ENCODE data around the gene CDK13. TPM values are rescaled to one million over a fixed set of nuclear protein-coding genes. Genes with fewer than 3 reads are reported as not detected.

The CDK13 gene
- polyA plus RNA-seq, 3 donors = 8.8 to 25.7 (median 11.2) TPM

- peaks cover 63% of the 10 kb centered on the region for H3K4me1 Mint-ChIP-seq
- no peaks in the 10 kb centered on the region for H3K27me3 ChIP-seq (ENCODE audit: control insufficient read depth in 2 of 2, insufficient read depth in 2 of 2, low read length in 2 of 2)
- H3K4me3 Mint-ChIP-seq = peak overlapping the region in 1 of 2 donors; percentile 49
- H3K9ac ChIP-seq (ENCODE audit: insufficient read depth, low read length, poor library complexity, severe bottlenecking) = no peak overlapping the region
- TF ChIP-seq, protein P1, sequence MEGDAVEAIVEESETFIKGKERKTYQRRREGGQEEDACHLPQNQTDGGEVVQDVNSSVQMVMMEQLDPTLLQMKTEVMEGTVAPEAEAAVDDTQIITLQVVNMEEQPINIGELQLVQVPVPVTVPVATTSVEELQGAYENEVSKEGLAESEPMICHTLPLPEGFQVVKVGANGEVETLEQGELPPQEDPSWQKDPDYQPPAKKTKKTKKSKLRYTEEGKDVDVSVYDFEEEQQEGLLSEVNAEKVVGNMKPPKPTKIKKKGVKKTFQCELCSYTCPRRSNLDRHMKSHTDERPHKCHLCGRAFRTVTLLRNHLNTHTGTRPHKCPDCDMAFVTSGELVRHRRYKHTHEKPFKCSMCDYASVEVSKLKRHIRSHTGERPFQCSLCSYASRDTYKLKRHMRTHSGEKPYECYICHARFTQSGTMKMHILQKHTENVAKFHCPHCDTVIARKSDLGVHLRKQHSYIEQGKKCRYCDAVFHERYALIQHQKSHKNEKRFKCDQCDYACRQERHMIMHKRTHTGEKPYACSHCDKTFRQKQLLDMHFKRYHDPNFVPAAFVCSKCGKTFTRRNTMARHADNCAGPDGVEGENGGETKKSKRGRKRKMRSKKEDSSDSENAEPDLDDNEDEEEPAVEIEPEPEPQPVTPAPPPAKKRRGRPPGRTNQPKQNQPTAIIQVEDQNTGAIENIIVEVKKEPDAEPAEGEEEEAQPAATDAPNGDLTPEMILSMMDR (IDR thresholded peaks at IDR 0.05) = no peak
- peaks cover 0 to 5% of the 10 kb centered on the region in 2 donors for H3K36me3 ChIP-seq (replicated peaks in 1 of 2; ENCODE audit: control insufficient read depth in 1 of 2, insufficient read depth in 2 of 2, low read length in 2 of 2)
- peak overlapping the region in 1 of 3 experiments; percentile 95 for H3K4me3 ChIP-seq (replicated peaks in 1 of 3; ENCODE audit: low read depth in 2 of 3, low read length in 3 of 3)
- WGBS (ENCODE audit: insufficient coverage) = no CpG with 5 or more reads among the region's 4 CpGs
- H3K36me3 Mint-ChIP-seq = peaks cover 12 to 13% of the 10 kb centered on the region in 2 donors
- no peaks in the 10 kb centered on the region for H3K27me3 Mint-ChIP-seq (ENCODE audit: low read depth in 3 of 3)
- H2AFZ ChIP-seq (ENCODE audit: insufficient read depth, low read depth, low read length, poor library complexity, severe bottlenecking) = no peak overlapping the region
- intact Hi-C loops (cut with micrococcal nuclease) = loop anchor here (10.0 kb wide), 1 partner anchor 180 kb away; the partner anchor contains the start of genes MPLKIP (in 2 of the 2) and SUGCT (in 2 of the 2)
- H3K4me1 ChIP-seq (ENCODE audit: control insufficient read depth in 1 of 2, insufficient read depth in 2 of 2, low read length in 2 of 2) = peaks cover 24 to 52% of the 10 kb centered on the region in 2 donors
- no peak overlapping the region for H3K27ac ChIP-seq (ENCODE audit: low read depth in 1 of 2, low read length in 2 of 2)
- DNase-seq = no peak
- H3K4me2 ChIP-seq (replicated peaks; ENCODE audit: extremely low read depth, low read length, poor library complexity, severe bottlenecking) = peak overlapping the region; percentile 96
- peak overlapping the region in 1 of 7 donors; percentile 36 for H3K27ac Mint-ChIP-seq
- H4K20me1 ChIP-seq (ENCODE audit: insufficient read depth, low read length) = peaks cover 89% of the 10 kb centered on the region
- peaks cover 96% of the 10 kb centered on the region for H3K79me2 ChIP-seq (ENCODE audit: insufficient read depth, low read length)
- H3K9me3 Mint-ChIP-seq = no peaks in the 10 kb centered on the region
- H3K9me3 ChIP-seq (replicated peaks in 1 of 2; ENCODE audit: control insufficient read depth in 1 of 2, insufficient read depth in 1 of 2, low read length in 2 of 2) = no peaks in the 10 kb centered on the region
Measured at GRCh38 chr7:39954694-39955093, 4.6 kb downstream of the CDK13 start.

DNA sequence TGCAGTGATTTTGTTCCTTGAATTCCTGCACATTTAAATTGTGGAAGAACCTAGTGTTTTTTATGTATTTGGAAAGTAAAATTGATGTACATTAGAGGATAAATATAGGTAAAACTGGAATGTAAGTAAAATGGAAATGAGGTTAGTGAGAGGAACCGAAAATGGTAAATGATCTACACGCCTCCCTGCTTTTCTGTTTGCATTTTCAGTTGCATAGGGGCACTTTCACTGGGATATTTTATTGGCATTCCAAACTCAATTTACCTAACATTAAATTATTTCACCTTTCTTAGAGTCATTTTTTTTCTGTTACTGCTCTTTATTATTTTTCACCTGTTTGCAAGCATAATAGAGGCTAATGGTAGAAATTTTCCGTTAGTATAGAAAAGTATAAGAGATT, 8.0 kb downstream of the CDK13 start:
- TF ChIP-seq, protein P1 (IDR thresholded peaks at IDR 0.05) = no peak
- H3K4me1 Mint-ChIP-seq = peaks cover 58% of the 10 kb centered on the region
- Histone ChIP-seq H3K9me3 (replicated peaks in 1 of 2; ENCODE audit: control insufficient read depth in 1 of 2, insufficient read depth in 1 of 2, low read length in 2 of 2) (no peaks in the 10 kb centered on the region), H3K4me3 (replicated peaks in 1 of 3; ENCODE audit: low read depth in 2 of 3, low read length in 3 of 3) (no peak overlapping the region), H3K36me3 (replicated peaks in 1 of 2; ENCODE audit: control insufficient read depth in 1 of 2, insufficient read depth in 2 of 2, low read length in 2 of 2) (peaks cover 0 to 14% of the 10 kb centered on the region in 2 donors), H2AFZ (ENCODE audit: insufficient read depth, low read depth, low read length, poor library complexity, severe bottlenecking) (no peak overlapping the region), H3K9ac (ENCODE audit: insufficient read depth, low read length, poor library complexity, severe bottlenecking) (no peak overlapping the region), H3K4me1 (ENCODE audit: control insufficient read depth in 1 of 2, insufficient read depth in 2 of 2, low read length in 2 of 2) (peaks cover 24 to 41% of the 10 kb centered on the region in 2 donors), H3K79me2 (ENCODE audit: insufficient read depth, low read length) (peaks cover 91% of the 10 kb centered on the region), H3K27me3 (ENCODE audit: control insufficient read depth in 2 of 2, insufficient read depth in 2 of 2, low read length in 2 of 2) (no peaks in the 10 kb centered on the region), H3K27ac (ENCODE audit: low read depth in 1 of 2, low read length in 2 of 2) (peak overlapping the region in 1 of 2 donors; percentile 28), H3K4me2 (replicated peaks; ENCODE audit: extremely low read depth, low read length, poor library complexity, severe bottlenecking) (no peak overlapping the region), H4K20me1 (ENCODE audit: insufficient read depth, low read length) (peaks cover 91% of the 10 kb centered on the region)
- H3K27me3 Mint-ChIP-seq (ENCODE audit: low read depth in 3 of 3) = no peaks in the 10 kb centered on the region
- H3K4me3 Mint-ChIP-seq = no peak overlapping the region
- WGBS (ENCODE audit: insufficient coverage) = no CpG with 5 or more reads among the region's 3 CpGs
- DNase-seq = no peak
- H3K9me3 Mint-ChIP-seq = peaks cover 0 to 5% (median 0%) of the 10 kb centered on the region in 7 donors
- peaks cover 21 to 30% of the 10 kb centered on the region in 2 donors for H3K36me3 Mint-ChIP-seq
- intact Hi-C loops (cut with micrococcal nuclease) = loop anchor here (10.0 kb wide), 1 partner anchor 177 kb away; the partner anchor contains the start of genes MPLKIP (in 2 of the 2) and SUGCT (in 2 of the 2)
- H3K27ac Mint-ChIP-seq = peak overlapping the region in 1 of 7 donors; percentile 12
